GM13976 (cell line): Measurements from ENCODE around the gene TMEM164.

Experiments used
- DNase-seq: peaks from one replicate; pipeline ENCODE4 v3.0.0; 2012; ENCODE audit warnings: low spot score
- in situ Hi-C: fragments of 300-500 bp; cut with MboI; formaldehyde crosslinking; loops from one replicate; pipeline ENCODE4 v1.12.0; 2022; ENCODE audit warnings: low sequenced_read_pairs, mixed read lengths, inconsistent platforms; ENCODE audit not compliant: unreplicated experiment
- TF ChIP-seq, protein P1 (sequence below): IDR thresholded peaks from 2 replicates; pipeline ENCODE4 v1.5.1; 2012; ENCODE audit warnings: borderline replicate concordance, mild to moderate bottlenecking; ENCODE audit not compliant: insufficient read depth; ENCODE audit errors: extremely low read depth, missing control alignments, control extremely low read depth

The TMEM164 gene

GRCh38 chrX:110104078-110104477, 101.2 kb downstream of the TMEM164 start:
- TF ChIP-seq, protein P1, sequence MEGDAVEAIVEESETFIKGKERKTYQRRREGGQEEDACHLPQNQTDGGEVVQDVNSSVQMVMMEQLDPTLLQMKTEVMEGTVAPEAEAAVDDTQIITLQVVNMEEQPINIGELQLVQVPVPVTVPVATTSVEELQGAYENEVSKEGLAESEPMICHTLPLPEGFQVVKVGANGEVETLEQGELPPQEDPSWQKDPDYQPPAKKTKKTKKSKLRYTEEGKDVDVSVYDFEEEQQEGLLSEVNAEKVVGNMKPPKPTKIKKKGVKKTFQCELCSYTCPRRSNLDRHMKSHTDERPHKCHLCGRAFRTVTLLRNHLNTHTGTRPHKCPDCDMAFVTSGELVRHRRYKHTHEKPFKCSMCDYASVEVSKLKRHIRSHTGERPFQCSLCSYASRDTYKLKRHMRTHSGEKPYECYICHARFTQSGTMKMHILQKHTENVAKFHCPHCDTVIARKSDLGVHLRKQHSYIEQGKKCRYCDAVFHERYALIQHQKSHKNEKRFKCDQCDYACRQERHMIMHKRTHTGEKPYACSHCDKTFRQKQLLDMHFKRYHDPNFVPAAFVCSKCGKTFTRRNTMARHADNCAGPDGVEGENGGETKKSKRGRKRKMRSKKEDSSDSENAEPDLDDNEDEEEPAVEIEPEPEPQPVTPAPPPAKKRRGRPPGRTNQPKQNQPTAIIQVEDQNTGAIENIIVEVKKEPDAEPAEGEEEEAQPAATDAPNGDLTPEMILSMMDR = no peak
- DNase-seq = no peak
- in situ Hi-C loops = no loop called here

DNA sequence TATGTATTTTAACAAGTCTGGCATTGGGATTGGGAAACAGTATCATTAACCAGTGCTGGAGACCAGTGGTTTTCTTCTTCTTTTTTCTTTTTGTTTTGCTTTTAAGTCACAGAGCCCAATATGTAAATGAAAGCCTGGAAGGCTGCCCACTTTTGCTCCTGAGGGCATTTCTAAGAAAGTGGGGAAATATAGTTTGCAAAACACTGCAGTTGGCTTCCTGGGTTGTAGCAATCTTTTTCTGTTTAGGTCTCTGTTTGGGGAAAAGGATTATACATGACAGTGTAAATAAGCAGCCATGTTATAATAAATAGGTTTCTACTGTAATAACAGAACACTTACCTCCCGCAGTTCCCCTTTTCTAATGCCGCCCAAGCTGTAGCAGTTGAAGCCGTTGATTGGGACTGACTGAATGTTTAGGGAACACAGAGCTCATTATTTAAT, 105.5 kb downstream of the TMEM164 start:
- TF ChIP-seq, protein P1 = no peak
- DNase-seq = no peak
- in situ Hi-C loops = no loop called here

DNA sequence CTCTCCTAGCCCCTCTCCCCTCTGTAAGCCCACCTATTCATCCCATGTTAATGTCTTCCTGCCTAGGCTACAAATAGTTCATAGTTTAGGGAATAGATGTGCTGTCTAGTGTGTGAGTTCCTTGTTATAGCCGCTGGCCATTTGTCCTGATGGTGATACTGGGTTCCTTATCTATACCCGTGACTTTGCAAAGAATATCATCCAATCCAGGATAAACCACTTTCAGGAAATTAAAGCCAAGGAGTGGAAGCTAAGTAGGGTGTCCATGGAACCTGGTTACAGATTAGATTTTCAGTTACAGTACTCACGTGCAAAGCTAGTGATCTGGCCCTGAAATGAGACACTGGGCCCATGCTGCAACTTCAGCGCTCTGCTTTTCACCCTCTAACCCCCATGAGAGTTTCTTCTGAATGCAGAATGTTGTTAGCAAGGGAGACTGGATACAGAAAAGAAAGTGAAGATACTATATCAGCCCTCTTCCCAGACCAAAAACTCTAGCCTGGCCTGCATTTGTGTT, 111.4 kb downstream of the TMEM164 start:
- DNase-seq = no peak
- in situ Hi-C loops = no loop called here
- TF ChIP-seq, protein P1 = no peak

DNA sequence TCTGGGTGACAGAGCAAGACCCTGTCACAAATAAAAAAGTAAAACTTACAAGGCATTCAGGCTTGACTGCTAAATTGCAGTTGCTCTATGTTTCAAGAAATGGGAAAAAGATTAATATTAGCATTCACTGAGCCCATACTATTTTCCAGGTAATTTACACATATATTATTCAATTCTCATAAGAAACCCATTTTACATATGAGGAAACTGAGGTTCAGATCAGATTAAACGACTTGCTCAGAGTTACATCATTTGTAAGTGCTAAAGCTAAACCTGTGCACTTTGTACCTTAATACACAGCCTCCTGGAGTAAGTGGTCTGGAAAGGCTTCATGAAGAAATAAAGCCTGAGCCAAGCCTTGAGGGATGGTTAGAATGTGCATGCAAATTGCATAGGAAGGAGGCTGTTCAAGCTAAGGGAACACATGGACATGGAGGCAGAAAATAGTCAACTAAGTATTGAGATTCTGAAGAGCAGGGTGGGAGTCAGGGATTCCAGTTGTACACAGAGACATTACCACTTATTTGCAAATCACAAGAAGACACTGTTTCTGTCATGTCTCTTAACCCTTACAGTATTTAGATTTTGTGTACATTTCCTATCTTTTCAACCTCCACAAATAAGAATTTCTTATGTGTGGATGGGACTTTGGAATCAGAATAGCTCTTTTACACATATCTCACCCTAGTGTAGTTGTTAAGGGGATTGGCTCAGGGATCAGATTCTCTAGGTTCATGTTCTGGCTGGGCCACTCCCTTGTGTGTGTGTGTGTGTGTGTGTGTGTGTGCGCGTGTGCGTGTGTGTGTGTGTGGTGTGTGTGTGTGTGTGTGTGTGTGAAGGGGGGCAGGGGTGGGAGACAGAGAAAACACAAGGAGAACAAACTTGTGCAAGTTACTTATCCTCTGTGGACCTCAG, 113.4 kb downstream of the TMEM164 start:
- in situ Hi-C loops = no loop called here
- DNase-seq = no peak
- TF ChIP-seq, protein P1 = no peak

- TF ChIP-seq, protein P1 = no peak
- no peak for DNase-seq
- in situ Hi-C loops = no loop called here
Observed at GRCh38 chrX:110118530-110118929, 115.6 kb downstream of the TMEM164 start.

DNA sequence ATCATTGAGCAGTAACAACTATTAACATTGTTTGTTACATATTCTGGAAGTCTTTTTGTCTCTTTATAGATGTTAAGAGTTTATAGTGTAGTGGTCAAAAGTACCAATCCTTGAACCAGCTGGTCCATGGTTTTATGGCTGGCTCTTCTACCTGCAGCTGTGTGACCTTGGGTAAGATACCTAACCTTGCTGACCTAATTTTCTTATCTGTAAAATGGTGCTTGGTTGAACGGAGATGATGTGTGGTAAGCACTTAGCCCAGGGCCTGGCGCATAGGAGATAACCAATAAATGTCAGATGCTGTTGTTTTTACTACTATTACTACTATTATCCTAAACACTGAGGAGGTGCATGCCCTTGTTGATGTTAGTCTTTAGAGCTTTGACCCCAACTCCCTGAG, 116.6 kb downstream of the TMEM164 start:
- in situ Hi-C loops = no loop called here
- no peak for DNase-seq
- TF ChIP-seq, protein P1 = no peak
